Esophagus squamous epithelium (tissue), 5 donors: ENCODE results near the gene P2RY4. TPM values are rescaled to one million over a fixed set of nuclear protein-coding genes. Genes with fewer than 3 reads are reported as not detected.
"Not testable (repeated sequence)": the region's sequence is repeated elsewhere in the genome, so short reads cannot be mapped to it uniquely, and the experiment has no call there.

Source experiments
- DNase-seq: peaks from one replicate; lab custom pipeline; 2025; lab: John Stamatoyannopoulos, UW
- H3K27ac ChIP-seq, 4 donors: fragments of 200-600 bp; sonication (generic); one replicate each; pipeline ENCODE4 v1.5.1; 2016 to 2019; ENCODE audit warnings: mild to moderate bottlenecking in 1 of 4
- H3K27me3 ChIP-seq, 4 donors: fragments of 200-600 bp; sonication (generic); 1 replicate in 3 of 4; 2 replicates in 1 of 4; pipeline versions ENCODE4 v1.5.1 to v1.6.0; 2017 to 2021; ENCODE audit warnings: antibody characterized with exemption in 1 of 4
- H3K36me3 ChIP-seq, 3 donors: fragments of 200-600 bp; sonication (generic); one replicate each; pipeline ENCODE4 v1.5.1; 2016 to 2019
- H3K4me1 ChIP-seq, 3 donors: fragments of 200-600 bp; sonication (generic); one replicate each; pipeline ENCODE4 v1.5.1; 2017 to 2019
- H3K4me3 ChIP-seq, 4 donors: fragments of 200-600 bp; sonication (generic); 1 replicate in 3 of 4; 2 replicates in 1 of 4; pipeline ENCODE4 v1.5.1; 2016 to 2019; ENCODE audit warnings: mild to moderate bottlenecking in 2 of 4, moderate library complexity in 1 of 4
- H3K9me3 ChIP-seq, 3 donors: fragments of 200-600 bp; sonication (generic); one replicate each; pipeline ENCODE4 v1.5.1; 2016 to 2019
- POLR2A ChIP-seq, 4 donors: fragments of 450-650 bp; IDR thresholded peaks; one replicate each; pipeline ENCODE4 v1.6.1; 2017; ENCODE audit warnings: antibody characterized with exemption in 4 of 4, mild to moderate bottlenecking in 4 of 4, moderate library complexity in 3 of 4
- WGBS, 2 donors: methylation state at CpG; one replicate each; pipeline ENCODE4 v1.1.5; 2018; 5-methylcytosine and 5-hydroxymethylcytosine counted together
- intact Hi-C: fragments of 100-400 bp; cut with DNase I; formaldehyde crosslinking; loops from one replicate; pipeline ENCODE4 v1.15.0; 2022
- total RNA-seq, 4 donors: library from RNA; depleted of rRNA; stranded (reverse); fragments of >200 nt; gene quantifications; one replicate each; pipeline ENCODE4 v1.1.0, GENCODE V29; 2016
- TF ChIP-seq, protein P1 (sequence below), 6 experiments: fragments of 450-650 bp in 4 of 6; fragments of 200-600 bp in 2 of 6; sonication (generic) in 2 of 6; IDR thresholded peaks; one replicate each; pipeline ENCODE4 v1.5.1; 2016 to 2019; ENCODE audit warnings: antibody characterized with exemption in 6 of 6, mild to moderate bottlenecking in 4 of 6, moderate library complexity in 4 of 6
- donor health status: DM: yes; HTN: yes; CAD: no.

The P2RY4 gene
- total RNA-seq, 4 donors from 2014 or later = 0.95 TPM; not detected in 3

DNA sequence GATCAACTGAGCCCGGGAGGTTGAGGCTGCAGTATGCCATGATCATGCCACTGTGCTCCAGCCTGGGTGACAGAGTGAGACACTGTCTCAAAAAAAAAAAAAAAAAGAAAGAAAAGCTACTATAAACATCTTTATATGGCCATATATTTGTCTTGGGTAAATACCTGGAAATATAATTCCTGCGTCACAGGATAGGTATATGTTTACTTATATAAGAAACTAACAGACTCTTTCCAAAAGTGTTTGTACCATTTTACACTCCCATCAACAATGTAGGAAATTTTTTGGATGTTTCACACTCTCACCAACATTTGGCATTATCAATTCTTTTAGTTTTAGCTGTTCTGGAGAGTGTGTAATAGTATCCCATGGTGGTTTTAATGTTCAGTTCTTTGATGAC is 12.8 kb downstream of the P2RY4 start:
- no peak overlapping the region for H3K27ac ChIP-seq
- H3K36me3 ChIP-seq = no peaks in the 10 kb centered on the region
- H3K27me3 ChIP-seq = no peaks in the 10 kb centered on the region
- 90 to 95% methylated on average over 2 of the region's 2 CpGs for WGBS, 2 donors
- DNase-seq = no peak
- H3K4me1 ChIP-seq = no peaks in the 10 kb centered on the region
- H3K4me3 ChIP-seq = no peak overlapping the region
- no peak for TF ChIP-seq POLR2A (IDR thresholded peaks at IDR 0.05)
- TF ChIP-seq, protein P1, sequence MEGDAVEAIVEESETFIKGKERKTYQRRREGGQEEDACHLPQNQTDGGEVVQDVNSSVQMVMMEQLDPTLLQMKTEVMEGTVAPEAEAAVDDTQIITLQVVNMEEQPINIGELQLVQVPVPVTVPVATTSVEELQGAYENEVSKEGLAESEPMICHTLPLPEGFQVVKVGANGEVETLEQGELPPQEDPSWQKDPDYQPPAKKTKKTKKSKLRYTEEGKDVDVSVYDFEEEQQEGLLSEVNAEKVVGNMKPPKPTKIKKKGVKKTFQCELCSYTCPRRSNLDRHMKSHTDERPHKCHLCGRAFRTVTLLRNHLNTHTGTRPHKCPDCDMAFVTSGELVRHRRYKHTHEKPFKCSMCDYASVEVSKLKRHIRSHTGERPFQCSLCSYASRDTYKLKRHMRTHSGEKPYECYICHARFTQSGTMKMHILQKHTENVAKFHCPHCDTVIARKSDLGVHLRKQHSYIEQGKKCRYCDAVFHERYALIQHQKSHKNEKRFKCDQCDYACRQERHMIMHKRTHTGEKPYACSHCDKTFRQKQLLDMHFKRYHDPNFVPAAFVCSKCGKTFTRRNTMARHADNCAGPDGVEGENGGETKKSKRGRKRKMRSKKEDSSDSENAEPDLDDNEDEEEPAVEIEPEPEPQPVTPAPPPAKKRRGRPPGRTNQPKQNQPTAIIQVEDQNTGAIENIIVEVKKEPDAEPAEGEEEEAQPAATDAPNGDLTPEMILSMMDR (IDR thresholded peaks at IDR 0.05) = no peak
- H3K9me3 ChIP-seq = no peaks in the 10 kb centered on the region
- intact Hi-C loops = no loop called here

GRCh38 chrX:70244881-70245280 is 15.1 kb downstream of the P2RY4 start:
- no peak overlapping the region for H3K27ac ChIP-seq
- H3K9me3 ChIP-seq = no peaks in the 10 kb centered on the region
- intact Hi-C loops = no loop called here
- H3K36me3 ChIP-seq = no peaks in the 10 kb centered on the region
- no peak overlapping the region for H3K4me3 ChIP-seq
- TF ChIP-seq, protein P1 (IDR thresholded peaks at IDR 0.05) = no peak
- TF ChIP-seq POLR2A (IDR thresholded peaks at IDR 0.05) = no peak
- no peak for DNase-seq
- WGBS, 2 donors = 67 to 72% methylated on average over 6 of the region's 6 CpGs
- no peaks in the 10 kb centered on the region for H3K4me1 ChIP-seq
- no peaks in the 10 kb centered on the region for H3K27me3 ChIP-seq

DNA sequence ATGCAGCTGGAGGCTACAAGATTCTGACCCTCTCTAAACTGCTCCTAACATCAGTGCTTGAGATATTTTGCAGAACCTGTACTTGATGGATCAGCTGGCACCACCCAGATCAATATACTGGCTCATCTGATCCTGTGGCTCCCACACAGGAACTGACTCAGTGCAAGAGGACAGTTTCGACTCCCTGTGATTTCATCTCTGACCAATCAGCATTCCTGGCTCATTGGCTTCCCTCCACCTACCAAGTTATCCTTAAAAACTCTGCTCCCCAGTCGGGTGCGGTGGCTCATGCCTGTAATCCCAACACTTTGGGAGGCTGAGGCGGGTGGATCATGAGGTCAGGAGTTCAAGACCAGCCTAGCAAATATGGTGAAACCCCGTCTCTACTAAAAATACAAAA is 16.4 kb downstream of the P2RY4 start:
- H3K27me3 ChIP-seq, H3K4me1 ChIP-seq, intact Hi-C loops, H3K9me3 ChIP-seq, H3K27ac ChIP-seq, DNase-seq, H3K36me3 ChIP-seq, H3K4me3 ChIP-seq: not testable (repeated sequence)
- WGBS, 2 donors = no CpG with 5 or more reads among the region's 5 CpGs

DNA sequence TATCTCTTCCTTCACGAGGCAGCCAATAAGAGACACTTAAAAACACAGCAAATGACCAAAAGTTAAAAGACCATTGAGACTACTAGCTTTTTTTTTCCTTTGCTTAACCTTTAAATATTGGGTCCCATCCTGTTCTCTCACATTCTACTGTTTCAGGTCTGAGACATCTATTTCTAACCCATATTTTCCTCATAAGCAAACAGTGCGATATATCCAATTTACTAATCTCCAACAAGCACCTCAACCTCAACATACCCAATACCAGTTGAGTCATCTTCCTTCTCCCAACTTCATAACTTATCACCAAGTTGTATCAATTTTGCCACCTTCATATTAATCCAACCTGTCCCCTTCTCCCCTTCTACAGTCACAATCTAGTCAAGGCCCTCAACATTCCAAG is 18.5 kb downstream of the P2RY4 start:
- WGBS, 2 donors = 73 to 88% methylated on average over 2 of the region's 2 CpGs
- DNase-seq = no peak
- no peaks in the 10 kb centered on the region for H3K36me3 ChIP-seq
- H3K27me3 ChIP-seq = no peaks in the 10 kb centered on the region
- H3K4me3 ChIP-seq = no peak overlapping the region
- TF ChIP-seq POLR2A (IDR thresholded peaks at IDR 0.05) = no peak
- TF ChIP-seq, protein P1 (IDR thresholded peaks at IDR 0.05) = no peak
- H3K4me1 ChIP-seq = no peaks in the 10 kb centered on the region
- no peaks in the 10 kb centered on the region for H3K9me3 ChIP-seq
- intact Hi-C loops = no loop called here
- no peak overlapping the region for H3K27ac ChIP-seq

- WGBS, 2 donors = 83% methylated on average over 1 of the region's 1 CpG; no CpG with 5 or more reads in 1 of the 2 donors
- intact Hi-C loops = no loop called here
- Histone ChIP-seq H3K27me3 (no peaks in the 10 kb centered on the region), H3K27ac (no peak overlapping the region), H3K36me3 (no peaks in the 10 kb centered on the region), H3K4me1 (no peaks in the 10 kb centered on the region), H3K9me3 (no peaks in the 10 kb centered on the region), H3K4me3 (no peak overlapping the region)
- DNase-seq = no peak
- TF ChIP-seq, protein P1 (IDR thresholded peaks at IDR 0.05) = no peak
- no peak for TF ChIP-seq POLR2A (IDR thresholded peaks at IDR 0.05)
Observed at GRCh38 chrX:70240751-70241150, 19.3 kb downstream of the P2RY4 start.

DNA sequence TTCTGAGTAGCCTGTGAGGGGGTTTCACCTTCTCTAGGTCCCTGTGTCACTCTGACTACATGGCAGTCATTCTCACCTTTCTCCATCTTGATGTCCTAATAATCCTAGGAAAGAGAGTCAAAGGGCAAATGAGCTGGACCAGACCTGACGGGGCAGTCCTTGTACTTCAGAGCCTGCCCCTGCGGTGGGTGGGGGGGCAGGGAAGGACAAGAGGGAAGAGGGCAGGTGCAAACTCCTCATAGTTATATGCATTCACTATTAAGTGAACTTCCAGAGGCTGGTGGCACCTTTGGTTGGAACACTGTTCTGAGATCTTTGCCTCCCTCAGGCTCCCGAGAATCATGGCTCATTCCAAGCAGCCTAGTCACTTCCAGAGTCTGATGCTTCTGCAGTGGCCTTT is 25.6 kb downstream of the P2RY4 start, which contains the start of gene AWAT1:
TSS of gene AWAT1 (plus strand) at position 301 of the 400 bp plus-strand sequence. CDS start at position 342, 41 bp downstream.
- 72% methylated on average over 3 of the region's 3 CpGs; no CpG with 5 or more reads in 1 of the 2 donors for WGBS, 2 donors
- intact Hi-C loops = no loop called here
- H3K9me3 ChIP-seq = no peaks in the 10 kb centered on the region

More for the DNA sequence above, 25.6 kb downstream of the P2RY4 start, which contains the start of gene AWAT1:
- H3K36me3 ChIP-seq = no peaks in the 10 kb centered on the region
- no peak within 1 kb of the TSS for H3K27ac ChIP-seq
- TF ChIP-seq POLR2A (IDR thresholded peaks at IDR 0.05) = no peak
- TF ChIP-seq, protein P1 (IDR thresholded peaks at IDR 0.05) = no peak
- H3K4me3 ChIP-seq = no peak within 1 kb of the TSS
- no peaks in the 10 kb centered on the region for H3K4me1 ChIP-seq
- DNase-seq = no peak
- no peaks in the 10 kb centered on the region for H3K27me3 ChIP-seq
